HTR-8/SVneo (cell line): ENCODE data around the gene TMA7B.

Experiments used
- DNase-seq: peaks from one replicate; pipeline ENCODE4 v3.0.0; 2011; ENCODE audit warnings: low spot score, mixed read lengths; ENCODE audit not compliant: insufficient read length
- FAIRE-seq: peaks from 2 replicates; lab custom pipeline; 2011; peaks lifted over from hg19 to GRCh38; lab: Jason Lieb, UNC

Gene TMA7B

GRCh38 chr22:39996732-39997131, 36.5 kb downstream of the TMA7B start:
- no peak for FAIRE-seq
- DNase-seq: no peak

- DNase-seq: no peak
- FAIRE-seq: no peak
Observed at GRCh38 chr22:39997421-39997820, 37.2 kb downstream of the TMA7B start.

GRCh38 chr22:39997939-39998726, 37.9 kb downstream of the TMA7B start:
- FAIRE-seq (no peak), DNase-seq (peak; percentile 56)

- DNase-seq: no peak
- no peak for FAIRE-seq
Observed at GRCh38 chr22:39999144-39999757, 39.1 kb downstream of the TMA7B start.

GRCh38 chr22:40000171-40000570, 40.0 kb downstream of the TMA7B start:
- DNase-seq: no peak
- no peak for FAIRE-seq

- DNase-seq: no peak
- no peak for FAIRE-seq
Observed at GRCh38 chr22:40001106-40001505, 40.9 kb downstream of the TMA7B start.

GRCh38 chr22:40001800-40002577, 41.8 kb downstream of the TMA7B start:
- DNase-seq (no peak), FAIRE-seq (no peak)

- FAIRE-seq (no peak), DNase-seq (no peak)
Observed at GRCh38 chr22:40002935-40003715, 42.9 kb downstream of the TMA7B start.

GRCh38 chr22:40004836-40005235, 44.6 kb downstream of the TMA7B start:
- DNase-seq (no peak), FAIRE-seq (no peak)

- DNase-seq (no peak), FAIRE-seq (no peak)
Observed at GRCh38 chr22:40006641-40007040, 46.4 kb downstream of the TMA7B start.

- FAIRE-seq (no peak), DNase-seq (no peak)
Observed at GRCh38 chr22:40007853-40008710, 47.9 kb downstream of the TMA7B start.

- FAIRE-seq (no peak), DNase-seq (no peak)
Observed at GRCh38 chr22:40008726-40009291, 48.6 kb downstream of the TMA7B start.

GRCh38 chr22:40009292-40009774, 49.1 kb downstream of the TMA7B start:
- DNase-seq (no peak), FAIRE-seq (no peak)

GRCh38 chr22:40009951-40010671, 49.9 kb downstream of the TMA7B start:
- FAIRE-seq (no peak), DNase-seq (no peak)

GRCh38 chr22:40010746-40011145, 50.5 kb downstream of the TMA7B start:
- FAIRE-seq (no peak), DNase-seq (no peak)
